Neural cell (in vitro differentiated cells): Measurements from ENCODE around the gene CCDC9B.

ENCODE experiments used
- CTCF ChIP-seq: fragments of 450-650 bp; IDR thresholded peaks from 2 replicates; pipeline ENCODE4 v1.5.1; 2014; ENCODE audit warnings: antibody characterized with exemption, mild to moderate bottlenecking, moderate library complexity; ENCODE audit not compliant: poor library complexity, severe bottlenecking
- EZH2 ChIP-seq: fragments of 200-600, 300-800 bp; shearing (Covaris generic), sonication (generic); IDR thresholded peaks from 2 replicates; pipeline ENCODE4 v1.6.1; 2014; ENCODE audit warnings: antibody characterized with exemption, low read length, borderline replicate concordance, mild to moderate bottlenecking; ENCODE audit not compliant: insufficient read depth, poor library complexity, severe bottlenecking
- POLR2AphosphoS5 ChIP-seq: IDR thresholded peaks from 2 replicates; pipeline ENCODE4 v1.6.1; 2012

- TF ChIP-seq CTCF, result no peak
- no peak for TF ChIP-seq EZH2
- no peak for TF ChIP-seq POLR2AphosphoS5
Measured at GRCh38 chr15:40368719-40369473, 28.2 kb upstream of the CCDC9B start.
